ENCODE data around the gene CAMK2A. TPM values are rescaled to one million over a fixed set of nuclear protein-coding genes. Genes with fewer than 3 reads are reported as not detected.
"Not testable (repeated sequence)": the region's sequence is repeated elsewhere in the genome, so short reads cannot be mapped to it uniquely, and the experiment has no call there.

Gene CAMK2A
- total RNA-seq, 1 experiment from 2014 or later: not detected

- no peak for DNase-seq (ENCODE audit: extremely low read depth, low read depth)
These were observed 31.4 kb downstream of the CAMK2A start for GRCh38 chr5:150258130-150258529.

GRCh38 chr5:150257424-150257823 lies 32.1 kb downstream of the CAMK2A start:
- no peak for DNase-seq (ENCODE audit: extremely low read depth, low read depth)

GRCh38 chr5:150256410-150257064 lies 33.0 kb downstream of the CAMK2A start:
- DNase-seq (ENCODE audit: extremely low read depth, low read depth): no peak

GRCh38 chr5:150255659-150256409 lies 33.7 kb downstream of the CAMK2A start:
- no peak for DNase-seq (ENCODE audit: extremely low read depth, low read depth)

- DNase-seq (ENCODE audit: extremely low read depth, low read depth): no peak
These were observed 34.8 kb downstream of the CAMK2A start for GRCh38 chr5:150254774-150255173.

- no peak for DNase-seq (ENCODE audit: extremely low read depth, low read depth)
These were observed 35.2 kb downstream of the CAMK2A start for GRCh38 chr5:150254363-150254762.

GRCh38 chr5:150253416-150254208 lies 36.0 kb downstream of the CAMK2A start:
- DNase-seq (ENCODE audit: extremely low read depth, low read depth): no peak

DNA sequence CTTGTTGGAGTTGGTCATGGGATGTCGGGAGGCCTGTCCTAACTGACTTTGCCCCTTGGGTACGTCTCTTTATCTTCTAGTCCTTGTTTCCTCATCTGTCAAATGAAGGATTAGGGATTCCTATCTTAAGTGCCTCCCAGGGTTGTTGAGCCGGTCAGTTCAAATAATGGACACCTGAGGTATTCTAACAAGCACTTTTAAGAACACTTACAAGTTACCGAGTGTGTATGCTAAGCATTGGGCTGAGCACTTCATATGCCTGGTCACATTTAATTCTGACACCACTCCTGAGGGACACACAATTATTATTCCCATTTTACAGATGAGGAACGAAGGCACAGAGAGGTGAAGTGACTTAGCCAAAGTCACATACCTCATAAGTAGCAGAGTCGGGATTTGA lies 37.1 kb downstream of the CAMK2A start:
- no peak for DNase-seq (ENCODE audit: extremely low read depth, low read depth)

- no peak for DNase-seq (ENCODE audit: extremely low read depth, low read depth)
These were observed 38.1 kb downstream of the CAMK2A start for GRCh38 chr5:150251504-150251903.

GRCh38 chr5:150249744-150250143 lies 39.8 kb downstream of the CAMK2A start:
- DNase-seq (ENCODE audit: extremely low read depth, low read depth): no peak

- no peak for DNase-seq (ENCODE audit: extremely low read depth, low read depth)
These were observed 40.6 kb downstream of the CAMK2A start for GRCh38 chr5:150248946-150249345.

- DNase-seq (ENCODE audit: extremely low read depth, low read depth): not testable (repeated sequence)
These were observed 41.1 kb downstream of the CAMK2A start for GRCh38 chr5:150248493-150248892.

DNA sequence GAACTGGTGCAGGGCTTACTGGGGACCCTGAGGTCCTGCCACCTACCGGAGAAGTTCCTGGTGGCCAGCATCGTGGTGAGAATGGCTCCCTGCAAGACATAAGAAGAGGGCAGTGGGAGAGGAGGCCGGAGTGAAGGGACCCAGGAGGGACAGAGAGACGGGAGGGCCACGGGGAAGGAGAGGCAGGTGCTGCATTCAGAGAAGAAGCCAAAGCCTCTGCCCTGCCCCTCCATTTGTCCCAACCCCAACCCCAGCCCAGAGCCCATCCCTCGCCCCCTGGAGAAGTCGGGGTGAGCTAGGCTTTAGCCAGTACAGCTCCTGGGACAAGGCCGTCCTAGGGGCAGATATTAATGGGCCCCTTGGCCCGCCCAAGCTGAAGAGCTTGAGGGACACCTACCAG lies 41.8 kb downstream of the CAMK2A start:
- DNase-seq (ENCODE audit: extremely low read depth, low read depth): no peak

DNA sequence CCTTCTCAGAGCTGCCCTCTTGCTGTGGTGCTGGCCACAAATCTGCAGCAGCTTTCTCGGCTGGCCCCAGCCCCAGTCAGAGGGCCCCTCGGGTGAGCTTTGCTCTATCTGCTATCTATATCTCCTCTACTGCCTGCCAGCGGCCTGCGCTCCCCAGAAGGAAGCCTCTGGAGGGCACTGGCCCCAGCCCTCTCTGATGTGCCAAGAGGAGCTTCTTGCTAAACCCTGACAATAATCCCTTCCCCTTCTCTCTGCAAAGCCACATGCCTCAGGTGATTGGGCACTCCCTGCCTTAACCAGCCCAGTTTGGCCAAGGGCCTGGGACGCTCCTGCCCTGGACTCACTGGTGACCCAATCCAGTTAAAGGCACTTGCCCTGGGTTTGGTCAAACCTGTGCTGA lies 42.7 kb downstream of the CAMK2A start:
- DNase-seq (ENCODE audit: extremely low read depth, low read depth): no peak

- DNase-seq (ENCODE audit: extremely low read depth, low read depth): no peak
These were observed 43.1 kb downstream of the CAMK2A start for GRCh38 chr5:150246429-150246828.

DNA sequence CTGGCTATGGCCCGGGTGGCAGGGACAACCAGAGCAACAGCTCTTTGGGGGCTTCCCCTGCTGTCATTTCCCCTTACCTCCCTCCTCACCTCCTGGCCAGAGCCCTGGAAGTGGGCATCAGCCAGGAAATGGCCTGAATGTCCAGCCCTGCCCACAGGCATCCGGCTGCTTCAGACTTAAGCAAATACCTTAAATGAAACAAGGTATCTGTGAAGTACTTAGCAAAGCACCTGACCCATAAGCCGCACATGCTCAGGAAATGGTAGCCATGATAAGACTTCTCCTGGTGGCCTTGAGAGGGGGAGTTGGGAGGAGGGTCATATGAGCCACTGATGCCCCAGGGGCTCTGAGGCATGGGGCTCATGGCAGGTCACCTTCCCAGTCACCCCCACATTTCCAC lies 43.8 kb downstream of the CAMK2A start:
- no peak for DNase-seq (ENCODE audit: extremely low read depth, low read depth)

GRCh38 chr5:150245111-150245789 lies 44.3 kb downstream of the CAMK2A start:
- DNase-seq (ENCODE audit: extremely low read depth, low read depth): no peak

GRCh38 chr5:150244209-150244608 lies 45.4 kb downstream of the CAMK2A start:
- DNase-seq (ENCODE audit: extremely low read depth, low read depth): no peak

DNA sequence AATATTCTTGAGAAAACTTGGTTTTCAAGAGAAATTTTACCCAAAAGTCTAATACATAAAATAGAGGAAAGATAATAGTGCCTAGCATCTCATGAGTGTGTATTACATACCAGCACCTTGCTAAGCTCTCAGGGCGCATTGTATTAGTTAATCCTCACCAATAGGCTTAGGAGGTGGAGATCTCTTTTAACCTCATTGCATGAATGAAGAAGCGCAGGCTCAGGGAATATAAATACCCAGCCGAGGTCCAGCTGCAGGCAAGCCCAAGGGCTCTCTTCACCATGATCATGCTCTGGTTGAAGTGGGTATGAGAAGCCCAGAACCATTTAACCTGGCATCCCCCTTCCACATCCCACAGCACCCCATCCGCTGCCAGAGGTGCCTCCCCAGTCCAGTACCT lies 46.0 kb downstream of the CAMK2A start:
- no peak for DNase-seq (ENCODE audit: extremely low read depth, low read depth)

DNA sequence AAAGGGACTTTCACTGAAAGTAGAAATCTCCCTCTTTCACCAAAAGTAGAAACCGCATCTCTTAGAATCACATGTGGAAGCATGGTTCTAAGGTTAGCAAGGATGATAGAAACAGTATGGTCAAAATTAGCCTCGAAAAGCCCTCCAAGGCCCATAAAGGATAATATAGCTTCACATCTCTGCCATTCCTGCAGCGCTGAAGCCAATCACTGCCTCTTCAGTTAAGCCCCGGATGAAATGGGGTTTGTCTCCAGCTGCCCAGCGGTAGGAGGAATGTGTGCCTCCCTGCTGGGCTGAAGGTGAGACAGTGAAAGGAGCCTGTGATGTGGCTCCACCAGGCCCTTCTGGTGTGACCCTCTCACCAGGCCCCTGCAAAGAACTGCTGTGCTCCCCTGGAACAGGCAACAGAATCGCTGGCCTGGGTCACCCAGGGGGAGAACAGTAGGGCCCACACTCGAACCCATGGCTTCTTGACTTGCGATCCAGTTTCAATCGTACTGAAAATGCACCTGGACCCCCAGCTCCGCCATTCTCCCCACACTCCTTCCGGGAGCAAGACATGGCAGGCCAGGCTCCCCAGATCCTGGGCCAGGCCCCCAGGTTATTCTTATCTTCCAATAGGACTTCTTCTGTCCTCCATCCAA lies 47.2 kb downstream of the CAMK2A start:
- no peak for DNase-seq (ENCODE audit: extremely low read depth, low read depth)
